ENCODE measurements around the gene LGALS7B.

DNA sequence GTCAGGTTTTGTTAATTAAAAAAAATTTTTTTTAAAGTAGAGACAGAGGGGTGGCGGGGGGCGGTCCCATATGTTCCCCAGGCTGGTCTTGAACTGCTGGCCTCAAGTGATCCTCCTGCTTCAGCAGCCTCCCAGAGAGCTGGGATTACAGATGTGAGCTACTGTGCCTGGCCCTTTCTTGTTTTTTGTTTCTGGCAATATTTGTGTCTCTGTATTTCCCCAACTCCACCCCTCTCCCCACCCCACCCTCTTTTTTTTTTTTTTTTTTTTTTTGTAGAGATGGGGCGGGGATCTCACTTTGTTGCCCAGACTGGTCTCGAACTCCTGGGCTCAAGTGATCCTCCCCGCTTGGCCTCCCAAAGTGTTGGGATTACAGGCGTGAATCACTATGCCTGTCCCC lies 44.1 kb upstream of the LGALS7B start:
- TF ChIP-seq, protein P1, sequence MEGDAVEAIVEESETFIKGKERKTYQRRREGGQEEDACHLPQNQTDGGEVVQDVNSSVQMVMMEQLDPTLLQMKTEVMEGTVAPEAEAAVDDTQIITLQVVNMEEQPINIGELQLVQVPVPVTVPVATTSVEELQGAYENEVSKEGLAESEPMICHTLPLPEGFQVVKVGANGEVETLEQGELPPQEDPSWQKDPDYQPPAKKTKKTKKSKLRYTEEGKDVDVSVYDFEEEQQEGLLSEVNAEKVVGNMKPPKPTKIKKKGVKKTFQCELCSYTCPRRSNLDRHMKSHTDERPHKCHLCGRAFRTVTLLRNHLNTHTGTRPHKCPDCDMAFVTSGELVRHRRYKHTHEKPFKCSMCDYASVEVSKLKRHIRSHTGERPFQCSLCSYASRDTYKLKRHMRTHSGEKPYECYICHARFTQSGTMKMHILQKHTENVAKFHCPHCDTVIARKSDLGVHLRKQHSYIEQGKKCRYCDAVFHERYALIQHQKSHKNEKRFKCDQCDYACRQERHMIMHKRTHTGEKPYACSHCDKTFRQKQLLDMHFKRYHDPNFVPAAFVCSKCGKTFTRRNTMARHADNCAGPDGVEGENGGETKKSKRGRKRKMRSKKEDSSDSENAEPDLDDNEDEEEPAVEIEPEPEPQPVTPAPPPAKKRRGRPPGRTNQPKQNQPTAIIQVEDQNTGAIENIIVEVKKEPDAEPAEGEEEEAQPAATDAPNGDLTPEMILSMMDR (conservative IDR thresholded peaks at IDR 0.05; ENCODE audit: low read length) = no peak
- TF ChIP-seq EZH2phosphoT487 (IDR thresholded peaks at IDR 0.05; ENCODE audit: borderline replicate concordance, low read depth, low read length) = no peak

Measured in OCI-LY7 (cell line).